A673 (cell line): ENCODE measurements around the gene TBXAS1.

Source experiments
- EZH2 ChIP-seq: fragments of 200-600 bp; sonication (generic); IDR thresholded peaks from 2 replicates; pipeline ENCODE4 v1.6.1; 2017; ENCODE audit warnings: borderline replicate concordance, low read depth, mild to moderate bottlenecking, mixed read lengths, antibody characterized with exemption, low read length; ENCODE audit not compliant: poor library complexity, severe bottlenecking
- TF ChIP-seq, protein P1 (sequence below): fragments of 300-800, 200-600 bp; sonication (generic); conservative IDR thresholded peaks from 2 replicates; pipeline ENCODE4 v1.5.1; 2017; ENCODE audit warnings: low read depth, mild to moderate bottlenecking, antibody characterized with exemption, low read length, moderate library complexity, mixed read lengths

DNA sequence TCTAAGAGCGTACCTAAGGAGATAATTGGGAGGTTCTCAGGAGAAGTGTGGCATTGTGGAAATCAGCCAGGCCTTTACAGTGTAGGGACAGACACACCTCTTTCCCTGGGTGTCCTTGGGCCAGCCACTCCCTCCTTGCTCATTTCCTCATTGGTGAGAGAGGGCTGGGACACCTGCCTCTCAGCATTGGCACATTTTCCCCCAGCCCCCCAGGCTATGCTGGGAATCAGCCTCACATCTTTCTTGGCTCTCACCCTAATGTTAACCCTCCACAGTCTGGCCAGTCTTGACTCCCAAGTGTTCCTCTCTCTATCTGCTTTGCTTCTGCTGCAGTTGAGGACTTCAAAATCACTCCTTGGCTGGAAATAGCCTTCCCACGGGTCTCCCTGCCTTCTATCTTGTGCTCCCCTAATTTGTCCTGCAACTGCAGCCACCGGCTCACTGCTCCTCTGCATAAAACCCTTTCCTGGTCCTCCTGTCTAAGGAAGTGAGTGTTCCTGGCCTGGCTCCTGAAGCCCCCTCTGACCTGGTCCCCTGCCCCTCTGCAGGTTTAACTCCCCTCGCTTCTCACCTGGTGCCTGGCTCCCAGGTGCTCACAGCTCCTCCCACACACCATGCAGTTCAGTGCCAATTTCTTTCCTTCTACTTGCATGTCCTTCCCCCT, 15.8 kb downstream of the TBXAS1 start:
- TF ChIP-seq, protein P1, sequence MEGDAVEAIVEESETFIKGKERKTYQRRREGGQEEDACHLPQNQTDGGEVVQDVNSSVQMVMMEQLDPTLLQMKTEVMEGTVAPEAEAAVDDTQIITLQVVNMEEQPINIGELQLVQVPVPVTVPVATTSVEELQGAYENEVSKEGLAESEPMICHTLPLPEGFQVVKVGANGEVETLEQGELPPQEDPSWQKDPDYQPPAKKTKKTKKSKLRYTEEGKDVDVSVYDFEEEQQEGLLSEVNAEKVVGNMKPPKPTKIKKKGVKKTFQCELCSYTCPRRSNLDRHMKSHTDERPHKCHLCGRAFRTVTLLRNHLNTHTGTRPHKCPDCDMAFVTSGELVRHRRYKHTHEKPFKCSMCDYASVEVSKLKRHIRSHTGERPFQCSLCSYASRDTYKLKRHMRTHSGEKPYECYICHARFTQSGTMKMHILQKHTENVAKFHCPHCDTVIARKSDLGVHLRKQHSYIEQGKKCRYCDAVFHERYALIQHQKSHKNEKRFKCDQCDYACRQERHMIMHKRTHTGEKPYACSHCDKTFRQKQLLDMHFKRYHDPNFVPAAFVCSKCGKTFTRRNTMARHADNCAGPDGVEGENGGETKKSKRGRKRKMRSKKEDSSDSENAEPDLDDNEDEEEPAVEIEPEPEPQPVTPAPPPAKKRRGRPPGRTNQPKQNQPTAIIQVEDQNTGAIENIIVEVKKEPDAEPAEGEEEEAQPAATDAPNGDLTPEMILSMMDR: no peak
- no peak for TF ChIP-seq EZH2
